Osteoblast (primary cell): ENCODE data around the gene PYGO1. TPM values are rescaled to one million over a fixed set of nuclear protein-coding genes. Genes with fewer than 3 reads are reported as not detected.

Source experiments
- DNase-seq: peaks from one replicate; pipeline ENCODE4 v3.0.0; 2011; ENCODE audit warnings: low spot score, mixed read lengths; ENCODE audit not compliant: insufficient read length; ENCODE audit errors: missing footprints
- H2AFZ ChIP-seq: 2 replicates; pipeline ENCODE4 v1.6.0; 2011; ENCODE audit warnings: mild to moderate bottlenecking, low read length
- H3K27ac ChIP-seq: 2 replicates; pipeline ENCODE4 v1.5.1; 2011; ENCODE audit warnings: mild to moderate bottlenecking, low read depth, low read length, moderate library complexity
- H3K27me3 ChIP-seq: 2 replicates; pipeline ENCODE4 v1.6.0; 2012; ENCODE audit warnings: mild to moderate bottlenecking, control low read depth, inconsistent platforms, low read length, moderate library complexity; ENCODE audit not compliant: insufficient read depth
- H3K36me3 ChIP-seq: 2 replicates; pipeline ENCODE4 v1.5.1; 2011; ENCODE audit warnings: mild to moderate bottlenecking, low read length, control low read depth, moderate library complexity; ENCODE audit not compliant: insufficient read depth
- H3K4me1 ChIP-seq: 2 replicates; pipeline ENCODE4 v1.5.1; 2011; ENCODE audit warnings: mild to moderate bottlenecking, low read length, control low read depth, moderate library complexity; ENCODE audit not compliant: insufficient read depth
- H3K4me2 ChIP-seq: 2 replicates; pipeline ENCODE4 v1.6.0; 2011; ENCODE audit warnings: mild to moderate bottlenecking, low read length; ENCODE audit not compliant: insufficient read depth
- H3K4me3 ChIP-seq: fragments of 200-600 bp; sonication (generic); 3 replicates; pipeline ENCODE4 v1.5.1; 2012; ENCODE audit warnings: mild to moderate bottlenecking, low read length, inconsistent platforms; ENCODE audit not compliant: insufficient read depth
- H3K79me2 ChIP-seq: 2 replicates; pipeline ENCODE4 v1.6.0; 2012; ENCODE audit warnings: mild to moderate bottlenecking, low read length, control low read depth, inconsistent platforms; ENCODE audit not compliant: insufficient read depth
- H3K9me3 ChIP-seq: 2 replicates; pipeline ENCODE4 v1.5.1; 2011; ENCODE audit warnings: low read depth, low read length, control low read depth
- H4K20me1 ChIP-seq: 2 replicates; pipeline ENCODE4 v1.6.0; 2012; ENCODE audit warnings: mild to moderate bottlenecking, low read length, control low read depth; ENCODE audit not compliant: insufficient read depth
- total RNA-seq: library from RNA; depleted of rRNA; stranded (reverse); fragments of >200 nt; gene quantifications from 2 replicates; pipeline ENCODE4 v1.2.3, GENCODE V29; 2012
- TF ChIP-seq, protein P1 (sequence below): IDR thresholded peaks from 2 replicates; pipeline ENCODE4 v1.5.1; 2011; ENCODE audit warnings: mild to moderate bottlenecking, low read depth, low read length, moderate library complexity; ENCODE audit errors: extremely low read depth

PYGO1 gene
- total RNA-seq, 1 donor: 15.6 TPM

DNA sequence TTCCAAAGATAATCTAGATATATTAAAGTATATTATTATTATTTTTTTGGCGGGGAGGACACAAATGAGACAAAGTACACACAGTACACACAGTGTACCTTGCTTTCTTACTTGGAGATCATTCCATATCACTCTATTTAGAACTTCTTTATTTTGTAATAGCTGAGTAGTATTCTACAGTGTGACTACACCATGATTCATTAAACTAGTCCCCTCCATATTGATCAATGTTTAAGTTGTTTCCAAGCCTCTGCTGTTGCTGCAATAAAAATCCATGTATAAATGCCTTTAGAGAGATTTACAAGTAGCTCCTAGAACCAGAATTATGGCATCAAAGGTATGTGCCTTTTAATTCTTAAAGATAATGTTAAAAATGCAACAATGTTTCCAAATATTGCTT is 38.8 kb downstream of the PYGO1 start:
- Histone ChIP-seq H2AFZ (no peak overlapping the region), H3K79me2 (peaks cover 16% of the 10 kb centered on the region), H3K4me2 (no peak overlapping the region), H3K4me3 (no peak overlapping the region), H3K36me3 (peaks cover 5% of the 10 kb centered on the region), H3K27me3 (no peaks in the 10 kb centered on the region), H3K27ac (no peak overlapping the region), H3K9me3 (no peaks in the 10 kb centered on the region), H3K4me1 (peaks cover 14% of the 10 kb centered on the region), H4K20me1 (no peaks in the 10 kb centered on the region)
- TF ChIP-seq, protein P1, sequence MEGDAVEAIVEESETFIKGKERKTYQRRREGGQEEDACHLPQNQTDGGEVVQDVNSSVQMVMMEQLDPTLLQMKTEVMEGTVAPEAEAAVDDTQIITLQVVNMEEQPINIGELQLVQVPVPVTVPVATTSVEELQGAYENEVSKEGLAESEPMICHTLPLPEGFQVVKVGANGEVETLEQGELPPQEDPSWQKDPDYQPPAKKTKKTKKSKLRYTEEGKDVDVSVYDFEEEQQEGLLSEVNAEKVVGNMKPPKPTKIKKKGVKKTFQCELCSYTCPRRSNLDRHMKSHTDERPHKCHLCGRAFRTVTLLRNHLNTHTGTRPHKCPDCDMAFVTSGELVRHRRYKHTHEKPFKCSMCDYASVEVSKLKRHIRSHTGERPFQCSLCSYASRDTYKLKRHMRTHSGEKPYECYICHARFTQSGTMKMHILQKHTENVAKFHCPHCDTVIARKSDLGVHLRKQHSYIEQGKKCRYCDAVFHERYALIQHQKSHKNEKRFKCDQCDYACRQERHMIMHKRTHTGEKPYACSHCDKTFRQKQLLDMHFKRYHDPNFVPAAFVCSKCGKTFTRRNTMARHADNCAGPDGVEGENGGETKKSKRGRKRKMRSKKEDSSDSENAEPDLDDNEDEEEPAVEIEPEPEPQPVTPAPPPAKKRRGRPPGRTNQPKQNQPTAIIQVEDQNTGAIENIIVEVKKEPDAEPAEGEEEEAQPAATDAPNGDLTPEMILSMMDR: no peak
- DNase-seq: no peak

DNA sequence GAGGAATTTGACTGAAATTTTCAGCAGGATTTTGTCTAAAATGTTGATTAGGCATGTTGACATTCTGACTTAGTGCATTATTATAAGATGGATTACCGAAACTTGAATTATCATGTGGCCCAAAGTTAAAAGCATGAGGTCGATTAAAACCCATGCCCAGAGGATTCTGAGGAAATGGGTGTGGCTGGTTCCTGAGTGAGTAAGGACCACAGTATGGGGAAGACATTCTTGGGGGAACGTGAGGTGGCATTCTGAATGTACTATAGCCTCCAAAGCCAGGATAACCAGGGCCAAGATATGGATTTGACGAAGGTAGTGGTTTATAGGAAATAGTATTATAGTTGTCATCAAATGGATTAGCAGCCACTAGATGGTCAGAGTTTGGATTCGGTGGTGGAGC is 41.4 kb downstream of the PYGO1 start:
- Histone ChIP-seq H2AFZ (no peak overlapping the region), H3K9me3 (no peaks in the 10 kb centered on the region), H3K27ac (no peak overlapping the region), H4K20me1 (no peaks in the 10 kb centered on the region), H3K36me3 (peaks cover 5% of the 10 kb centered on the region), H3K27me3 (no peaks in the 10 kb centered on the region), H3K4me3 (no peak overlapping the region), H3K4me1 (peaks cover 6% of the 10 kb centered on the region), H3K79me2 (peaks cover 14% of the 10 kb centered on the region), H3K4me2 (no peak overlapping the region)
- TF ChIP-seq, protein P1: no peak
- DNase-seq: no peak

DNA sequence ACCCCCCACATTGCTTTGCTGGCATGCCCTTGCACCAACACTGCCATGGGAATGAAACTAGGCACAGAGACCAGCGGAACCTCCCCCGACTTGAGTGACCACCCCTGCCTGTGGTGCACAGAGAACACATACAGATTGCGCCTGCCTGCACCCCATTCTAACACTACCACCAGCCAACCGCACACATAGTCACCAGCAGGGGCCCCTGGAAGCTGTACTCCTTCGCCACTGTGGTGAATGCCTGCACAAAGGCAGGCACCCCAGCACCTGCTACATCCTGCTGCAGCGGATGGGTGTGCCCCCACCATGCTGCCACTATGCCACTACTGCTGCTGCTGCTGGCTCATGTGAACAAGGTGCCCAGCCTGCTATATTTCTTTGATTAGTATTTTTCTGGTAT is 52.7 kb downstream of the PYGO1 start:
- Histone ChIP-seq H3K36me3 (no peaks in the 10 kb centered on the region), H3K27me3 (no peaks in the 10 kb centered on the region), H3K4me3 (no peak overlapping the region), H3K27ac (no peak overlapping the region), H3K4me2 (no peak overlapping the region), H3K9me3 (no peaks in the 10 kb centered on the region), H3K79me2 (no peaks in the 10 kb centered on the region), H2AFZ (no peak overlapping the region), H3K4me1 (peaks cover 7% of the 10 kb centered on the region), H4K20me1 (no peaks in the 10 kb centered on the region)
- TF ChIP-seq, protein P1: no peak
- no peak for DNase-seq

DNA sequence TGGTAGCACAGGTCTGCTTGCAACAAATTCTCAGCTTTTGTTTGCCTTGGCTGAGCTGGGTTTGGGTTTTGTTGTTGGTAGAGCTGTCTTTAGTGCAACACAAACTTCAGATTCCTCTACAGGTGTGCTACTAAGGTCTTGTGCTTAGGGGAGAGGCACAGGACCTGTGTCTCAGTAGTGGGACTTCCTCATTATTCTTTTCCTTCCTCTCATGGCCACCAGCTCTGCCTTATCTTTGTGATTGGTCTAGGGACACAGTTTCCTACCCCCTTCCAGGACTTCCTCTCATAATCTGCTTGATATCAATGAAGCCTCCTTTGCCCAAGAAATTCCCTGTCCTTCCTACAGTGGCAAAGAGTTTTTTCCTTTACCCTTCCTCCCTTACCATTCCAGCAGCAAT is 55.2 kb downstream of the PYGO1 start:
- TF ChIP-seq, protein P1: no peak
- H2AFZ ChIP-seq: no peak overlapping the region
- H3K36me3 ChIP-seq: no peaks in the 10 kb centered on the region

More for the DNA sequence above, 55.2 kb downstream of the PYGO1 start:
- Histone ChIP-seq H3K4me3 (no peak overlapping the region), H3K4me2 (no peak overlapping the region), H3K79me2 (no peaks in the 10 kb centered on the region), H3K27me3 (no peaks in the 10 kb centered on the region), H3K9me3 (no peaks in the 10 kb centered on the region), H3K4me1 (no peaks in the 10 kb centered on the region), H4K20me1 (no peaks in the 10 kb centered on the region), H3K27ac (no peak overlapping the region)
- no peak for DNase-seq
